B cell (primary cell): Measurements from ENCODE around the gene PPP6R1. TPM values are rescaled to one million over a fixed set of nuclear protein-coding genes. Genes with fewer than 3 reads are reported as not detected.

Source experiments
- ATAC-seq: fragments of 200-7000 bp; cut with Tn5 transposase; one replicate; pipeline ENCODE4 v1.10.0; 2021; ENCODE audit warnings: low read depth, mild to moderate bottlenecking, moderate number of reproducible peaks, moderate library complexity
- CTCF ChIA-PET: fragments of 350-600 bp; sonication (Branson Sonifier 250); formaldehyde crosslinking; loops from one replicate; lab custom pipeline; 2021; ENCODE audit warnings: antibody characterized with exemption, inconsistent platforms; lab: Charles Lee
- POLR2A ChIA-PET: fragments of 350-600 bp; sonication (Branson Sonifier 250); formaldehyde crosslinking; loops from one replicate; lab custom pipeline; 2021; ENCODE audit warnings: antibody characterized with exemption; lab: Charles Lee
- DNase-seq: peaks from one replicate; pipeline ENCODE4 v3.0.0; 2013
- H2AFZ ChIP-seq: 2 replicates; pipeline ENCODE4 v1.6.1; 2012; ENCODE audit warnings: mild to moderate bottlenecking, low read depth, low read length; ENCODE audit not compliant: insufficient read depth, poor library complexity, severe bottlenecking
- H3K27ac ChIP-seq, 2 donors: 1 replicate in 1 of 2; 2 replicates in 1 of 2; pipeline ENCODE4 v1.5.1; 2012 to 2013; ENCODE audit warnings: low read length in 2 of 2, mild to moderate bottlenecking in 2 of 2, moderate library complexity in 1 of 2
- H3K27me3 ChIP-seq, 4 experiments: fragments of 200-600 bp in 1 of 4; sonication (generic) in 1 of 4; replicated peaks in 1 of 4; 1 replicate in 2 of 4; 2 replicates in 2 of 4; pipeline versions ENCODE4 v1.6.1 to v1.7.0; 2013 to 2016; ENCODE audit warnings: low read length in 3 of 4, mild to moderate bottlenecking in 2 of 4, mixed read lengths in 1 of 4, moderate library complexity in 1 of 4; ENCODE audit not compliant: insufficient read depth in 4 of 4, control insufficient read depth in 3 of 4; ENCODE audit errors: control extremely low read depth in 1 of 4
- H3K36me3 ChIP-seq, 2 experiments: replicated peaks in 1 of 2; 1 replicate in 1 of 2; 2 replicates in 1 of 2; pipeline versions ENCODE4 v1.6.1 to v1.7.1; 2013; ENCODE audit warnings: low read length in 1 of 2; ENCODE audit not compliant: insufficient read depth in 2 of 2, control insufficient read depth in 1 of 2; ENCODE audit errors: control extremely low read depth in 1 of 2, extremely low read depth in 1 of 2
- H3K4me1 ChIP-seq, 2 donors: fragments of 200-600 bp in 1 of 2; sonication (generic) in 1 of 2; 1 replicate in 1 of 2; 2 replicates in 1 of 2; pipeline versions ENCODE4 v1.5.1 to v1.6.1; 2013 to 2017; ENCODE audit warnings: low read length in 2 of 2; ENCODE audit not compliant: control insufficient read depth in 2 of 2, insufficient read depth in 2 of 2
- H3K4me2 ChIP-seq: replicated peaks from 2 replicates; pipeline ENCODE3; 2012; ENCODE audit warnings: mild to moderate bottlenecking, low read depth, low read length; ENCODE audit not compliant: poor library complexity, severe bottlenecking
- H3K4me3 ChIP-seq, 5 experiments: fragments of 200-600 bp in 1 of 5; sonication (generic) in 1 of 5; 1 replicate in 3 of 5; 2 replicates in 2 of 5; pipeline versions ENCODE4 v1.5.1 to v1.7.0; 2011 to 2016; ENCODE audit warnings: low read length in 4 of 5, mild to moderate bottlenecking in 4 of 5, low read depth in 2 of 5, control low read depth in 1 of 5, moderate library complexity in 1 of 5; ENCODE audit not compliant: insufficient read depth in 1 of 5; ENCODE audit errors: control extremely low read depth in 1 of 5, extremely low read depth in 1 of 5
- H3K79me2 ChIP-seq: fragments of 200-600 bp; sonication (generic); one replicate; pipeline ENCODE4 v1.6.0; 2016; ENCODE audit warnings: low read length; ENCODE audit not compliant: control insufficient read depth, insufficient read depth
- H3K9ac ChIP-seq: fragments of 200-600 bp; sonication (generic); 2 replicates; pipeline ENCODE4 v1.6.1; 2017; ENCODE audit warnings: mild to moderate bottlenecking, low read length, moderate library complexity
- H3K9me3 ChIP-seq, 3 donors: one replicate each; pipeline versions ENCODE4 v1.6.1 to v1.7.1; 2013; ENCODE audit warnings: low read length in 2 of 3; ENCODE audit not compliant: control insufficient read depth in 2 of 3, insufficient read depth in 1 of 3; ENCODE audit errors: control extremely low read depth in 1 of 3
- H4K20me1 ChIP-seq: 2 replicates; pipeline ENCODE4 v1.6.0; 2012; ENCODE audit warnings: mild to moderate bottlenecking, low read length; ENCODE audit not compliant: insufficient read depth, control insufficient read depth, poor library complexity, severe bottlenecking
- H3K27ac Mint-ChIP-seq: one replicate; pipeline ENCODE4 v1.8.0; 2021; ENCODE audit warnings: mixed read lengths
- H3K27me3 Mint-ChIP-seq: one replicate; pipeline ENCODE4 v1.8.0; 2021; ENCODE audit warnings: mixed read lengths
- H3K4me1 Mint-ChIP-seq: one replicate; pipeline ENCODE4 v1.8.0; 2021; ENCODE audit warnings: mixed read lengths
- H3K4me3 Mint-ChIP-seq: one replicate; pipeline ENCODE4 v1.8.0; 2021; ENCODE audit warnings: mixed read lengths
- H3K9me3 Mint-ChIP-seq: one replicate; pipeline ENCODE4 v1.8.0; 2022; ENCODE audit warnings: mixed read lengths; ENCODE audit not compliant: insufficient read depth
- CTCF ChIP-seq: fragments of 200-600 bp; IDR thresholded peaks from one replicate; pipeline ENCODE4 v1.8.0; 2022; ENCODE audit warnings: antibody characterized with exemption, mild to moderate bottlenecking
- EZH2 ChIP-seq: IDR thresholded peaks from 2 replicates; pipeline ENCODE4 v1.6.1; 2012; ENCODE audit warnings: borderline replicate concordance, low read depth, mild to moderate bottlenecking, moderate library complexity, low read length; ENCODE audit not compliant: insufficient read depth, poor library complexity, severe bottlenecking
- WGBS: methylation state at CpG from one replicate; pipeline ENCODE4 v1.1.5; 2013; ENCODE audit warnings: missing lambda C conversion rate; ENCODE audit not compliant: insufficient coverage; 5-methylcytosine and 5-hydroxymethylcytosine counted together
- intact Hi-C: fragments of 100-400 bp; cut with micrococcal nuclease; formaldehyde crosslinking; loops from one replicate; pipeline ENCODE4 v1.10.0; 2022
- polyA plus RNA-seq: library from polyadenylated mRNA; depleted of rRNA; stranded (reverse); fragments of >200 nt; gene quantifications from 2 replicates; pipeline ENCODE4 v1.2.3, GENCODE V29; 2012
- total RNA-seq, 2 donors: library from RNA; stranded (reverse); fragments of 120-200 nt in 1 of 2; gene quantifications; 1 replicate in 1 of 2; 2 replicates in 1 of 2; pipeline versions ENCODE4 v1.2.3 to v1.2.4, GENCODE V29; 2013 to 2022

Gene PPP6R1
- total and polyA plus RNA-seq, 2 donors (not counting 1 experiment from before 2014, with no cell fraction given), result 122 to 193 TPM

- no peak overlapping the region for H3K4me3 ChIP-seq
- no peak for TF ChIP-seq EZH2
- TF ChIP-seq CTCF, result no peak
- H3K27me3 ChIP-seq, result no peaks in the 10 kb centered on the region
- ChIA-PET POLR2A (no interaction called here), CTCF (no interaction called here)
- no peaks in the 10 kb centered on the region for H3K9me3 ChIP-seq
- DNase-seq (no peak), ATAC-seq (no peak)
- H3K27me3 Mint-ChIP-seq, result no peaks in the 10 kb centered on the region
- H3K4me1 ChIP-seq, result peaks cover 64 to 70% of the 10 kb centered on the region in 2 donors
- WGBS, result 96% methylated on average over 7 of the region's 9 CpGs
- H3K4me2 ChIP-seq, result peak overlapping the region; percentile 8
- peak overlapping the region in 1 of 2 donors; percentile 12 for H3K27ac ChIP-seq
- H3K4me3 Mint-ChIP-seq, result no peak overlapping the region
- no peaks in the 10 kb centered on the region for H3K9me3 Mint-ChIP-seq
- intact Hi-C loops, result no loop called here
- H3K4me1 Mint-ChIP-seq, result peaks cover 59% of the 10 kb centered on the region
- no peak overlapping the region for H3K9ac ChIP-seq
- peak overlapping the region; percentile 73 for H3K27ac Mint-ChIP-seq
- H2AFZ ChIP-seq, result no peak overlapping the region
- peaks cover 95% of the 10 kb centered on the region for H4K20me1 ChIP-seq
- H3K36me3 ChIP-seq, result peaks cover 0 to 55% of the 10 kb centered on the region in 2 experiments
- H3K79me2 ChIP-seq, result peaks cover 97% of the 10 kb centered on the region
Observed at GRCh38 chr19:55248704-55249103, 10.1 kb downstream of the PPP6R1 start.

- H3K27ac Mint-ChIP-seq, result peak overlapping the region; percentile 46
- CTCF ChIA-PET, result interaction anchor here (1.0 kb wide), 1 partner anchor 9 kb away, joined by 3 read pairs; no protein-coding TSS in a partner anchor
- H3K79me2 ChIP-seq, result peaks cover 100% of the 10 kb centered on the region
Observed at GRCh38 chr19:55248166-55248675, 10.6 kb downstream of the PPP6R1 start.

More at GRCh38 chr19:55248166-55248675, 10.6 kb downstream of the PPP6R1 start:
- no peak overlapping the region for H2AFZ ChIP-seq
- no peak for ATAC-seq
- intact Hi-C loops, result no loop called here
- H3K27ac ChIP-seq, result no peak overlapping the region
- Mint-ChIP-seq H3K9me3 (no peaks in the 10 kb centered on the region), H3K27me3 (no peaks in the 10 kb centered on the region), H3K4me1 (peaks cover 54% of the 10 kb centered on the region), H3K4me3 (no peak overlapping the region)
- POLR2A ChIA-PET, result no interaction called here
- no peak overlapping the region for H3K4me3 ChIP-seq
- peaks cover 60 to 66% of the 10 kb centered on the region in 2 donors for H3K4me1 ChIP-seq
- peaks cover 95% of the 10 kb centered on the region for H4K20me1 ChIP-seq
- peak overlapping the region; percentile 31 for H3K4me2 ChIP-seq
- H3K27me3 ChIP-seq, result no peaks in the 10 kb centered on the region
- H3K9me3 ChIP-seq, result no peaks in the 10 kb centered on the region
- H3K9ac ChIP-seq, result no peak overlapping the region
- 91% methylated on average over 10 of the region's 10 CpGs for WGBS
- DNase-seq, result no peak
- peaks cover 0 to 60% of the 10 kb centered on the region in 2 experiments for H3K36me3 ChIP-seq
- TF ChIP-seq EZH2 (no peak), CTCF (no peak)
